Esophagus (tissue), 2 donors: ENCODE measurements around the gene DDX31. TPM values are rescaled to one million over a fixed set of nuclear protein-coding genes. Genes with fewer than 3 reads are reported as not detected.
"Not testable (repeated sequence)": the region's sequence is repeated elsewhere in the genome, so short reads cannot be mapped to it uniquely, and the experiment has no call there.

Experiments
- H3K27ac ChIP-seq, 2 donors: one replicate each; pipeline ENCODE4 v1.5.1; 2013; ENCODE audit warnings: low read depth in 2 of 2, mild to moderate bottlenecking in 2 of 2, inconsistent platforms in 1 of 2, low read length in 1 of 2, moderate library complexity in 1 of 2
- H3K27me3 ChIP-seq, 2 donors: one replicate each; pipeline ENCODE4 v1.6.1; 2013; ENCODE audit warnings: low read length in 2 of 2, control low read depth in 1 of 2, mild to moderate bottlenecking in 1 of 2; ENCODE audit not compliant: insufficient read depth in 2 of 2, control insufficient read depth in 1 of 2
- H3K36me3 ChIP-seq, 2 donors: one replicate each; pipeline ENCODE4 v1.6.1; 2013; ENCODE audit warnings: low read length in 1 of 2; ENCODE audit not compliant: control insufficient read depth in 2 of 2, insufficient read depth in 2 of 2
- H3K4me1 ChIP-seq, 2 donors: one replicate each; pipeline ENCODE4 v1.6.1; 2013; ENCODE audit warnings: low read length in 1 of 2; ENCODE audit not compliant: control insufficient read depth in 2 of 2, insufficient read depth in 2 of 2
- H3K4me3 ChIP-seq, 2 donors: one replicate each; pipeline ENCODE4 v1.5.1; 2013; ENCODE audit warnings: low read length in 2 of 2, mild to moderate bottlenecking in 2 of 2, low read depth in 1 of 2, moderate library complexity in 1 of 2
- H3K9me3 ChIP-seq, 2 donors: one replicate each; pipeline ENCODE4 v1.6.1; 2013; ENCODE audit warnings: mild to moderate bottlenecking in 2 of 2, low read depth in 1 of 2, low read length in 1 of 2, moderate library complexity in 1 of 2; ENCODE audit not compliant: control insufficient read depth in 2 of 2, insufficient read depth in 1 of 2
- WGBS, 2 donors: extraction: QIAGEN DNeasy Blood & Tissue Kit; methylation state at CpG; one replicate each; pipeline ENCODE4 v1.1.7; 2013; 5-methylcytosine and 5-hydroxymethylcytosine counted together
- polyA plus RNA-seq, 2 donors: library from polyadenylated mRNA; stranded (reverse); fragments of 200-250 nt; gene quantifications; one replicate each; pipeline ENCODE4 v1.2.3, GENCODE V29; 2013
- donor health status: healthy with polysubstance abuse.
- donor health status: Bipolar disorder and iron deficiency.

Gene DDX31
- polyA plus RNA-seq, result 1 to 10 TPM; 6.6 to 8.0 TPM

DNA sequence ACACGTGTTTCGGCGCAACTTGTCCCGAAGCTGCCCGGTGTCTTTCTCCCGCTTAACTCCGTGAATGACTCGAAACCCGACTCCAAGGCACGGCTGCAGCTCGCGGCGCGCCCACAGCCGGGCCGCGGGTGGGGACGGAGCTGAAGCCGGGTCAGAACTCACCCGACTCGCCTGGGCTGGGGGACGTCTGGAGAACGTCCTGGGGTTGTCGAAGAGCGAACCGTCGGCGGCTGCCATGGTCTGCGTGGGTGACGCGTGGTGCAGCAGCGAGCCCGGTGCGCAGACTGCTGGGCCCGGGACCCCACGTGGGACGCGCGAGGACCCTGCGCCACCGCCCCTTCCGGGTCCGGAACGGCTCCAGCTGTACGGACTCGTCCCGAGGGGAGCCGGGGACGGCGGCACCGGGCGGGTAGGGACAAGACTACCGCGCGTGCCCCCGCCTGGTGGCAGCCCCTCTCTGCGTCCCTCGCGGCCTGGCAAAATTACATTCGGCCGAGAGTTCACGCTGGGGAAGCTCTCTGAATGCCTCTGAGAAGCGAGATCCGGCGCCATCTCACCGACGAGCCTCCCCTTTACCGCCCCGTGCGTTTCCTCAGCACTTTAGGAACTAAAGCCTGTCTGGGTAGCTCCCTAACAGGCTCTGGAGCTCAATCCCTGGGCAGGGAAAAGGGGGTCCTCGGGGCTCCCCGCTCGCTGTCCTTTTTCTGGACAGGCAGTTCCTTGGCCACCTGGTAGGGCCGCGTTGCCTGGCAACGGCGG, at the start of gene DDX31:
DDX31 (minus strand) TSS at position 286 of the 759 bp plus-strand sequence; CDS start at position 237, 49 bp downstream.
- Histone ChIP-seq H3K9me3 (no peaks in the 10 kb centered on the region), H3K36me3 (peaks cover 0 to under 1% of the 10 kb centered on the region in 2 donors), H3K4me1 (no peaks in the 10 kb centered on the region), H3K27ac (peak within 1 kb of the TSS; percentile 96 to 98), H3K27me3 (no peaks in the 10 kb centered on the region), H3K4me3 (peak within 1 kb of the TSS; percentile 78 to 97)
- 1% methylated on average over 61 to 77 of the region's 77 CpGs for WGBS, 2 donors

DNA sequence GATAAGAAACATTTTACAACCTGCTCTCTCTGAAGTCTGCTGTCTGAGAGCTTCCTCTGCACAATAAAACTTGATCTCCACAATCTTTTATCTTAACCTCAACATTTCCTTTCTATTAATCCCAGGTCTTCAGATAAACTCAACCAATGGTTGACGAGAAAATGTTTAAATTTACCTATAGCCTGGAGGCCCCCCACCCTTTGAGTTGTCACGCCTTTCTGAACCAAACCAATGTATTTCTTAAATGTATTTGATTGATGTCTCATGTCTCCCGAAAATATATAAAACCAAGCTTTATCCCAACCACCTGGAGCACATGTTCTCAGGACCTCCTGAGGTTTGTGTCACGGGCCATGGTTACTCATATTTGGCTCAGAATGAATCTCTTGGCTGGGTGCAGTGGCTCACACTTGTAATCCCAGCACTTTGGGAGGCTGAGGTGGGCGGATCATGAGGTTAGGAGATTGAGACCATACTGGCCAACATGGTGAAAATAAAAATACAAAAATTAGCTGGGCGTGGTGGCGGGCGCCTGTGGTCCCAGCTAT, 48.7 kb upstream of the DDX31 start:
- WGBS, 2 donors, result 58 to 65% methylated on average over 8 of the region's 8 CpGs
- H3K27me3 ChIP-seq, result not testable (repeated sequence)

DNA sequence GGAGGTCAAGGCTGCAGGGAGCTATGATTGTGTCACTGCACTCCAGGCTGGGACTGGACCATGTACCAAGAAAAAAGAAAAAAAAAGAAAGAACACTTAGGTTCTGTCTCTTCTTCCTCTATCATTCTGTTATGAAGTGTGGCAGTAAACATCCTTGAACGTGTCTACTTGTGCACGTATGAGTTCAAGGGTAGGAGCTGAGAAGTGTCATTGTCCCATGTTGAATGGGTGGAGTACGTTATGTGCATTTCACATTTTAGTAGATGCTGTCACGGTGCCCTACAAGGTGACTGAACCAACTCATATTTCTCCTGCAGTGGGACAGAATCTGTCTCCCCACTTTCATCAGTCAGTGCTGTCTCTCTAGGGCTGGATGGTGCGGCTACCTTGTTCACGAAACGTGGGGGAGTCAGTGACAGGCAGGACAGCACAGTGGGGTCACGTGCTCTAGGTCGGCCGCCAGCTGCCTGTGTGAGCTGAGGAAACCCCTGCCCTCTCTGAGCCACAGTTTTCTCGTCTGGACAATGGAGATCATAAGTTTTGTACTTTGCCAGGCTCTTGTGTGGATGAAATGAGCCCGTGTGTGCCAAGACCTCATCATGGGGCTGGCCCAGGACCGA, 47.7 kb upstream of the DDX31 start:
- Histone ChIP-seq H3K36me3 (no peaks in the 10 kb centered on the region), H3K27ac (no peak overlapping the region), H3K27me3 (no peaks in the 10 kb centered on the region), H3K4me3 (no peak overlapping the region), H3K4me1 (no peaks in the 10 kb centered on the region), H3K9me3 (no peaks in the 10 kb centered on the region)
- 68 to 74% methylated on average over 13 of the region's 13 CpGs for WGBS, 2 donors

More for the DNA sequence above, 48.7 kb upstream of the DDX31 start:
- not testable (repeated sequence) for H3K4me1 ChIP-seq, H3K9me3 ChIP-seq, H3K27ac ChIP-seq, H3K4me3 ChIP-seq, H3K36me3 ChIP-seq

DNA sequence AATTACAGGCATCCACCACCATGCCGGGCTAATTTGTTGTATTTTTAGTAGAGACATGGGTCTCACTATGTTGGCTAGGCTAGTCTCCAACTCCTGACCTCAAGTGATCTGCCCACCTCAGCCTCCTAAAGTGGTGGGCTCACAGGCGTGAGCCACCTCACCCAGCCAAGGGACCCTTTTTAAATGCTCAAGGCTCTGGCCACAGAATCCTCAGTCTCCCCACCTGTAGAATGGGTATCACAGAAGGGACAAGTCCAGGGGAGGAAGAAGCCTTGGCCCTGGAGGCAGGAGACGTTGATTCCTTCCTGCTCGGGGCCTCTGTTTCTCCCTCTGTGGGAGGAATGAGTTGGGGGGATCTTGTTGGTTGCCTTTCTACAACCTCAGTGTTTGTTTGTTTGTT, 46.2 kb upstream of the DDX31 start:
- Histone ChIP-seq H3K27ac (no peak overlapping the region), H3K27me3 (no peaks in the 10 kb centered on the region), H3K4me3 (no peak overlapping the region), H3K4me1 (no peaks in the 10 kb centered on the region), H3K9me3 (no peaks in the 10 kb centered on the region), H3K36me3 (no peaks in the 10 kb centered on the region)
- WGBS, 2 donors, result 84 to 89% methylated on average over 4 of the region's 4 CpGs

DNA sequence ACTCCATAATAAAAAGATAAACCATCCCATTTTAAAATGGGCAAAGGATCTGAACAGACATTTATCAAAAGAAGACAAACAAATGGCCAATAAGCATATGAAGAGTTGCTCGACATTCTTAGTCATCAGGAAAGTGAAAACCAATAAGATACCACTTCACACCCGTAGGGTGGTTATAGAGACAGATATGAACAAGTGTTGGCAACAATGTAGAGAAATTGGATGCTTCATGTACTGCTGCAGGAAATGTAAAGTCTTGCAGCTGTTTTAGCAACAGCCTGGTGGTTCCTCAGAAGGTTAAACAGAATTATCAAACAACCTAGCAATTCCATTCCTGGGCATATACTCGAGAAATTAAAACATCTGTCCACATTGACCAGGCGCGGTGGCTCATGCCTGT, 43.0 kb upstream of the DDX31 start:
- Histone ChIP-seq H3K4me1 (no peaks in the 10 kb centered on the region), H3K27ac (no peak overlapping the region), H3K27me3 (no peaks in the 10 kb centered on the region), H3K9me3 (no peaks in the 10 kb centered on the region), H3K4me3 (no peak overlapping the region), H3K36me3 (no peaks in the 10 kb centered on the region)
- 70% methylated on average over 5 of the region's 5 CpGs for WGBS, 2 donors

DNA sequence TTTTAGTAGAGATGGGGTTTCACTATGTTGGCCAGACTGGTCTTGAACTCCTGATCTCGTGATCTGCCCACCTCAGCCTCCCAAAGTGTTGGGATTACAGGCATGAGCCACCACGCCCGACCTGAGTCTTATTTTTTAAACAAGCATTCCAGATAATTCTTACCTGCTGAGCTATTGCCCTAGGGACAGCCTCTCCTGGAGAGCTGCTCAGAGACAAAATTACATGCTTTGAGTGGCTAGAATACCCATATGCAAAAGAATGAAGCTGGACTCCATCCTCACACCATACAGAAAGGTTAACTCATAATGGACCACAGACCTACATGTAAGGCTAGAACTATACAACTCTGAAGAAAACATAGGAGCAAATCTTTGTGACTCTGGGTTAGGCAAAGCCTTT, 42.1 kb upstream of the DDX31 start:
- no peaks in the 10 kb centered on the region for H3K9me3 ChIP-seq
- no peaks in the 10 kb centered on the region for H3K36me3 ChIP-seq
- H3K27me3 ChIP-seq, result no peaks in the 10 kb centered on the region
- no peak overlapping the region for H3K27ac ChIP-seq
- no peaks in the 10 kb centered on the region for H3K4me1 ChIP-seq
- H3K4me3 ChIP-seq, result no peak overlapping the region
- 82 to 95% methylated on average over 3 of the region's 3 CpGs for WGBS, 2 donors

DNA sequence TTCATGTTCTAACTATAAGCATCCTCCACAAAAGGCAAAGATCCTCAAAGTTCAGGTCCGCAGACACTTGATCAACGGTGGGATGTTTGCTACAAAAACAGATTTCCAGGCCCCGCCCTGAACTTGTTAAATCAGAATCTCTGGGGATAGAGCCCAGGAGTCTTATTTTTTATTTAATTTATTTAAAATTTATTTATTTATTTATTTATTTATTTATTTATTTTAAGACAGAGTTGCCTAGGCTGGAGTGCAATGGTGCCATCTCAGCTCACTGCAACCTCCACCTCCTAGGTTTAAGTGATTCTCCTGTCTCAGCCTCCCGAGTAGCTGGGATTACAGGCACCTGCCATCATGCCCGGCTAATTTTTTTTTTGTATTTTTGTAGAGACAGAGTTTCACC, 41.4 kb upstream of the DDX31 start:
- H3K27ac ChIP-seq, H3K36me3 ChIP-seq, H3K27me3 ChIP-seq, H3K9me3 ChIP-seq, H3K4me3 ChIP-seq, H3K4me1 ChIP-seq: not testable (repeated sequence)
- 91 to 92% methylated on average over 5 of the region's 5 CpGs for WGBS, 2 donors

DNA sequence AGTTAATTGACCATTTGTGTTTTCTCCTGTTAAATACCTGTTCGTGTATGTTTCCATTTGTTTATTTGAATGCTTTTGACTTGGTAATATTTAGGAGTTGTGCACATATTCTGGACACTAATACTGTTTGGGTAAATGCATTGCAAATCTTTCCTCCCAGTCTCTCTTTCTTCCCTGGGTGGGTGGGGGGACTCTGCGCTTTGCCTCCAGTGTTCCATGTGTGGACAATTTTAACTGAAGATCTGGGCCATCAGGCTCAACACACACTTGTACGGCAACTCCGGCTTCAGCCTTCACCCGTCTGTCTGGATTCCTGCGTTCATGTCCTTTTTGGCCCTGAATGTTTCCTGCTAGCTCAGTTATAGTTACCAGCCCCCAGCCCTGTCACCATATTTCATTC, 40.5 kb upstream of the DDX31 start:
- H3K27ac ChIP-seq, result no peak overlapping the region
- H3K9me3 ChIP-seq, result no peaks in the 10 kb centered on the region
- H3K4me1 ChIP-seq, result no peaks in the 10 kb centered on the region
- H3K27me3 ChIP-seq, result no peaks in the 10 kb centered on the region
- no peak overlapping the region for H3K4me3 ChIP-seq
- 79 to 80% methylated on average over 6 of the region's 6 CpGs for WGBS, 2 donors
- H3K36me3 ChIP-seq, result no peaks in the 10 kb centered on the region

DNA sequence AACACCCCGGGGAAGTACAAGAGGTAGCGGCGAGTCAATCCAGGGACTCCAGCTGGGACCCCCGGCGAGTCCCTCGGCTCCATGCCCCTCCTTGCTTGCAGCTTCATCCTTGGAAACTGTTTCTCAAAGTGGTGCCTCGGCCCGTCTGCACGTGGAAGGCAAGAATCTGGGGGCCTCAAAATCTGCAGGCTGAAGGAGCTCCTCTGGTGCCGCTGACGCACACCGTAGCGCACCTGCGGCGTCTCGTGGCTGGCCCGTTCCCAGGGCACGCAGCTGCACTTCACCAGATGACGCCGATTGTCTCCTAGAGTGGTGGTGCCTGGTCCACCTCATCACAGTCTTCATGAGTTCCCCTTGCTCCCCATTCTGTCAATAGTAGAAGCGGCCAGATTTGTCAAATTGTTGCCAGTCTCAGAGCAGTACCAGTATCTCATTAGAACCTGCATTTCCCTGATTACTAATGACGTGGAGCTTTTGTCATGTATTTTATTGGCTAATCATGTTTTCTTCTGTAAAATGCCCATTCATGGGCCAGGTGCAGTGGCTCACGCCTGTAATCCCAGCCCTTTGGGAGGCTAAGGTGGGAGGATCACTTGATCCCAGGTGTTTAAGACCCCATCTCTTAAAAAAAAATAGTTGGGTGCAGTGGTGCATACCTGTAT, 39.1 kb upstream of the DDX31 start:
- no peaks in the 10 kb centered on the region for H3K36me3 ChIP-seq
- H3K27me3 ChIP-seq, result no peaks in the 10 kb centered on the region
- no peaks in the 10 kb centered on the region for H3K4me1 ChIP-seq
- H3K9me3 ChIP-seq, result no peaks in the 10 kb centered on the region
- H3K27ac ChIP-seq, result no peak overlapping the region
- 86 to 88% methylated on average over 23 of the region's 23 CpGs for WGBS, 2 donors
- H3K4me3 ChIP-seq, result no peak overlapping the region
